ENCODE data around the gene VSIG10L. TPM values are rescaled to one million over a fixed set of nuclear protein-coding genes. Genes with fewer than 3 reads are reported as not detected.

VSIG10L gene
- total RNA-seq, 1 donor from 2014 or later = 1.2 TPM

DNA sequence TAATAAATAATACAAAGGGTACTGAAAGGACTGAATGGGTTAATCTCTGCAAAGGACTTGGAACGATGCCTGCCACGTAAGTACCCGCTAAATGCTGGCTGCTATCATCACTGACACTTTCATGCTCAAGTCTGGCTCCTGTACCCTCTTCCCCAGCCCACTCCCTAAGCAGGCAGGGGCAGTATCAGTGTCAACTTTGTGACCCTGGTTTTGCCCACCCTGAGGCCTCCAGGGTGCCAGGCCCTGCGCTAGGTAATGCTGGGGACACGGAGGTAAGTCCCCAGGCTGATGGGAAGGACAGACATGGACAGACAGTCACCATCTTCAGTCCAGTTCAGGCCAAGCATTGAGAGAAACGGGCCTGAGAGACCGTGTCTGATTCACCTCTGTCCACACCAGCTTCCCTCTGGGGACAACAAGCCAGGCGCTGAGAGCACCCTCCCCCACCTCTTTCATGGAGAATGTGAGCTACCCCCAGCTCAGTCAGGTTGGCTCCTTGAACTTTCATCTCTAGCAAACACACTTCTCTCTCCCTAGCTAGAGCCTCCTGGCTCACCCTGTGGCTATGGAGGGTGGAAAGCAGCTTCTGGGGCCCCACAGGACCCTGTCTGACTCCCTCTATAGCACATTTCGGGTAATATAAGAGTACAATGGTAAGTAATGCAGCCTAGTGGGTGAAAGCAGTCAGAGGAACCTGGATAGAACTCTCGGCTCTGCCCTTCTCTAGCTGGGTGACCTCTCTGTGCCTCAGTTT, 23.4 kb upstream of the VSIG10L start:
- DNase-seq (ENCODE audit: low read depth) = peak; percentile 45

DNA sequence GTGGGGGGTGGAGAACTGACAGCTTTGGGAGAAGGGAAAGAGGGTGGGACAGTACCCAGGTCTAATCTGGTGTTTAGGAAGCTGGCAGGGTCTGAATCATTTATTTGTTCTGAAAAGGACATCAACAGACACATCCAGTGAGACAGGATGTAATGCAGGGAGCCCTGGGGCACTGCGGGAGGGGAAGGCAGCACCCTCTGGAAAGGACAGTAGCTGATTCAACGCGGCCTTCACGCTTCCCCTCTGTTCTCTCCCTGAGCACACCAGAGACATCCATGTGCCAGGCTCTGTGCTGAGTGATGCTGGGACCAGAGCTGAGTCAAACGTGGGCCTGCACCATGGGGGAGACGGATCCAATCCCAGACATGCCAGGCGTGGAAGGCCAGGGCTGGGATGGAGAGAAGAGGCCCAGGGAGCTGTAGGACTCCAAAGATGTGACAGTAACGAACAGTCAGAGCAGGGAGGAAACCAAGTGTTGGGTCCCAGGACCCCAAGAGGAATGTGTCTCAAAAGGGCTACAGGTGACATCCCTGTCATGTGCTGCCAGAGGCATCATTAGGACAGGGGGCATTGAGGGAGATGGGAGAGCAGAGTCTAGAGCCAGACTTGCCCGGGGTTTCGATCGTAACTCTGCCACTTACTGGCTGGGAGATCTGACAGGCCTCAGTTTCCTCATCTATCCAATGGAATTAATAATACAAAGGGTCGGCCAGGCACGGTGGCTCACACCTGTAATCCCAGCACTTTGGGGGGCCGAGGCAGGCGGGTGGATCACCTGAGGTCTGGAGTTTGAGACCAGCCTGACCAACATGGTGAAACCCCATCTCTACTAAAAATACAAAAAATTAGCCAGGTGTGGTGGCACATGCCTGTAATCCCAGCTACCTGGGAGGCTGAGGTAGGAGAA, 22.5 kb upstream of the VSIG10L start:
- no peak for DNase-seq (ENCODE audit: low read depth)

GRCh38 chr19:51361239-51361638, 19.3 kb upstream of the VSIG10L start:
- DNase-seq (ENCODE audit: low read depth) = no peak

GRCh38 chr19:51359294-51359693, 17.4 kb upstream of the VSIG10L start:
- peak; percentile 43 for DNase-seq (ENCODE audit: low read depth)

DNA sequence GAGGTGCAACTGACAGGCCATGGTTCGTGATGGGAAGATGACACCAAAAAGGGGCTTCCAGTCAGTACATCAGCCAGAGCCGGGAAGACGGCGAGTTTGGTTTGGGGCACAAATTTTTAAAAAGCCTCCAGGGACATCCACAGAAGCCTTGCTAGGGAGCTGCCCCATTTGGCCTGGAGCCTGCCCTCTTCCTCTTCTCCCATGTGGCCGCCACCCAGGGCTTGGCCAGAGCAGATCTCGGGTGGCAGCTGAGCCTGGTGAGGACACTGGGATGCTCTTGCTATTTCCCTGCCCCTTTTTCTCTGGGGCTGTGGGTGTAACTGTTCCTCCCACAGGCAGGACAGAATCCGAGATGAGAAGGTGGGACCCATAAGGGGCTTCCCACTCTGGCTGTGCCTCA, 16.0 kb upstream of the VSIG10L start:
- DNase-seq (ENCODE audit: low read depth) = no peak

GRCh38 chr19:51356159-51356801, 14.3 kb upstream of the VSIG10L start:
- no peak for DNase-seq (ENCODE audit: low read depth)

DNA sequence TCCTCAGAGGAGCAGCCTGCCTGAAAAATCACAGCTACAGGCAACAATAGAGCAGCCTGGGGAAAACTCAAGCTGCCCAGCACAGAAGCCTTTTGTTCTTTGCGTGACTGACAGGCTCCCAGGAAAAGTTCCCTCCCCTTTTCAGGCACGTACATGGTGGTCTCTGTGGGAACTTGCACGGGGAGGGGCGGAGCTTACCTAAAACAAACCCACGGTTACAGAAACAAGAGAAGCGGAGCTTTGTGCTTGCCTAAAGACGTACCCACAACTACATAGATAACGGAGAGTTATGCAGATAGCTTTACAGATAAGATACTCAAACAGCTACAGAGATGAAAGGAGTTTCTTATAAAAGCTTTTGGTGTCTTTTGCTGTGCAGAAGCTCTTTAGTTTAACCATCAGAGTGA, 12.8 kb upstream of the VSIG10L start:
- DNase-seq (ENCODE audit: low read depth) = no peak

DNA sequence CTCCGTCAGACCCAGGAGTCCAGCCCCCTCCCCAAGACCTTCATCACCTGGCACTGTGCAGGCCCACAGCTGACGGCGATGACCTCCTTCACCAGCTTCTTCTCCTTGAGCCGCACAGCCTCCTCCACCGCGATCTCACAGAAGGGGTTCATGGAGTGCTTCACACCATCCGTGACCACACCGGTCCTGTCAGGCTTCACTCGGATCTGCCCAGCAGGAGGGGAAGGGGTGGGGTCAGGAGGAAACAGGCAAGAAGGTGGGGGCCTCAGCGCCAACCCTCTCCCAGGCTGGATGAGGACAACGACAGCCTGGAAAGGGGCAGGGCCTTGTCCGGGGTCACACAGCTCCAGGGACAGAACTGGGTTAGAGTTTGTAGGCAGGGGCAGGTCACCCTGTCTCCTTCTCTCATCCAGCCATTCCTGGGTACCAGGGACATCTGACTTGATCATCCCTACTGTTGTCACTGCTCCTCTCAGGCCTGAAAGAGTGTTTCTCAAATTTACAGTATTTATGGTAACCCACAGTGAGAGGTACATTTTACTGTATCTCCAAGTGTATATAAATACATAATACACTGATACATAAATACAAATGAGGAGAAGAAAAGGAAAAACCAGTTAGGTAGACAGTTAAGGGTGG, 12.3 kb upstream of the VSIG10L start:
- DNase-seq (ENCODE audit: low read depth) = no peak

GRCh38 chr19:51352783-51353360, 10.9 kb upstream of the VSIG10L start:
- no peak for DNase-seq (ENCODE audit: low read depth)

DNA sequence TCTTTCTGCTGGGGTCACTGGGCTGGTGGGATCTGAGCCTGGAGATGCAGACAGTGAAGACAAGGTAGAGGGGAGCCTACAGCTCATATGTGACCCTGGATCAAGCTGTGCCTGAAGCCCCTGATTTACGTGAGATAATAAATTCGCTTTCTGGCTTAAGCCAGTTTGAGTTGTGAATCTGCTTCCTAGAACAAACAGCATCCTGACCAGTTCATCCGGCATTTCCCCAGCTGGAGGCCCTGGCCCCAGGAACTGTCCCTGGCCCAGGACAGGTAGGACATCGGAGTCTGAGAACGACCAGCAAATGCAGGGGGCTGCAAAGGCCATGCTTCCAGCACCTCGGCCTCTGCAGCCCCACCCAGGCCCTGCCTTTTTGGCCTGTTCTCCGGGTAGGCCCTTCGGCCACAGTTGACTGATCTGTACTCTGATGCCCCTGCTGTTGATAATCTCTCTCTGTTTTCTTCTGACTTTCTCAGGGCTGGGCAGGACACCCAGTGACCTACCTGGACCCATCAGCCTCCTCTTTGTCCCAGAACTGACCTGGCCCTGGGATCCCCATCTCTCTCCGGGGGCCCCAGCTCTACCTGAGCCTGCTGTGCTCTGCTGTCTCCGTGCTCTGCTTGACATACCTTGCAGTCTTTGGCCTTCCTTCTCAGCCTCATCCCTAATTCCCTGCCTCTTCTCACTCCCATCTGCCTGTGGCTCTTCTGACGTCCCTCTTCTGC, 9.5 kb upstream of the VSIG10L start:
- no peak for DNase-seq (ENCODE audit: low read depth)

DNA sequence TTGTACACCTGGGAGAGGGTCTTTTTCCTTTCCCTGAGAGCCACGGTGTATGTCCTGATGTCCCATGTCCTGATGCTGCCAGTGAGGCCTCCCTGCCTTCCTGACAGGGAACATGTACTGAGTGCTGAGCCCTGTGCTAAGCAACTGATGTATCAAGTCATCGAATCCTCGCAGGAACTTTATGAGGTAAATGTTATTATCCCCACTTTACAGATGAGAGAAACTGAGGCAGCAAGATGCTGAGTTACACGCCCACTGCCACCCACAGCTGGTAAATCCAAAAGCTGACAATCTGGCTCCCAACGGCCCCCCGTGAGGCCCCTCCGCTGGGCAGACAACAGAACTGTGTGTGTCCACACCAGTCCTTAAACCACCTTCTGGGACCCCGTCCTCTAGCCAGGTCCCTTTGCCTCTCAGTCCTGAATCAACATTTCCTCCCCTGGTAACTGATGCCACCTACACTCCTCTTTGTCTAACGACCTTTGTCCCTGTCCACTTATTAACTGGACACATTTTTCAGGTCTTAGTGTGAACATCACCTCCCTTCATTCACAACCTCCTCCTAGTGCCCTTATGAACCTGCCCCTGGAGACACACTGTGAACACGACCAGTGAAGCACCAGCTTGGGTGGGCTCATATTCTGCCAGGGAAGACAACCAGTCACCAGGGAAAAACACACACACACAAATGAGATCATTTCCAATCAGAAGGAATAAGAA, 5.4 kb upstream of the VSIG10L start:
- no peak for DNase-seq (ENCODE audit: low read depth)

- no peak for DNase-seq (ENCODE audit: low read depth)
Measured at GRCh38 chr19:51346742-51347141, 4.8 kb upstream of the VSIG10L start.

DNA sequence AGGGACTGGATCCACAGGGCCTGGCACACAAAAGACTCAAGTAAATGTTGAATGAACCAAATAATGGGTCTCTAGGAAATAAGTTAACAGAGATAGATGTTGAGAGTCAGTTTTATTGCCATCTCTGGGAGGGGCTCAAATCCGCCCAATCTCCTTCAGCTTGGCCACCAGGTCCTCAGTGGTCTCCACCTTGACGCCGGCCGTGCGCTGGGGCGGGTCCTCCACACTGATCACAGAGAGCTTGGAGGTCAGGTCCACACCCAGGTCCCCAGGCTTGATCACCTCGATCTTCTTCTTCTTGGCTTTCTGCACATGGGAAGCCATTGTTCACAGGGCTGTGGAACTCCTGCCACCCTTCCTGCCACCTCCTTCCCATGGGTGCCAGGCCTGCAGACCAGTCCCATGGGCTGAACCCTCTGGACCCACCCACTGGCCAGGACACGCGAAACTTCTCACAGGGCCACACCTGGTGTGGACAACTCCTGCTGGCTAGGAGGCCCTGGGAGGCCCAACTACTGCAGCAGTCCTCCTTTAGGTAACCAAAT, 3.2 kb upstream of the VSIG10L start:
- DNase-seq (ENCODE audit: low read depth) = no peak

DNA sequence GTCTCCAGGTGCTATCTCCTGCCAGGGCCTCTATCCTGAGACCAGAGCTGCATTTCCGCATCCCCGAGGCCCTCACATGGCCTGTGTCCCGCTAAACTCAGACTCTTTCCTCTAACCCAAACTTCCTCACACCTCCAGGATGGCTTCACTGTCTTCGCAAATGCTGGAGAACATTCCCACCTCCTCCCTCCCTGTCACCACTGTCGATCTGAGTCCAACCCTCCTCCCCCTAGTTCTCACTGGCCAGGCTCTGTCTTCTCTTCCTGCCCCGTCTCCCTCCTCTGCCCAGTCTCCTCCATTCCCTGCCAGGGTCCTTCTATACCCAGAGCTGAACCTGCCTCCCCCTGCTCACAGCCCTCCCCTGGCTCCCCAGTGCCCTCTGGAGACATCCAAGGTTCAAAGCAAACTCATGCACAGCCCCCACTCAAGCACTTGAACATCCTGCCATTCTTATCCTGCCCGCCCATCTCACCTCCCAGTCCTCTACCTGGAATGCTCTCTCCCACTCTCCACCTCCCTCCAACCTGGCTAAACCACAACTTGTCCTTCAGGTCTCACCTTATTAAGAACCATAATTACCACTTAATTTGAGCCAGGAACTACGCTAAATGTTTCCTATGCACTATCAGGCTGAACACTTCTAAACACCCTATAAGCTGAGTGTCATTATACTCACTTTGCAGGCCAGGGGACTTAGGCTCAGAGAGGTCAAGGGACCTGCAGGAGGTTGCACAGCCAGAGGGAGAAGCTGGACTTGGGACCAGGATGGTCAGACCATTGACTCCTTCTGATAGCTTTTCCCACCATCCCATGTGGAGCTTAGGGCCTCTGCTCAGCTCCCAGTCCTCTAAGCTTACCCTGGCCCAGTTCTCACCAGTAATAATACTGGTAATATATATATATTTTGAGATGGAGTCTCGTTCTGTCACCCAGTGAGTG, 961 bp upstream of the VSIG10L start:
- no peak for DNase-seq (ENCODE audit: low read depth)

DNA sequence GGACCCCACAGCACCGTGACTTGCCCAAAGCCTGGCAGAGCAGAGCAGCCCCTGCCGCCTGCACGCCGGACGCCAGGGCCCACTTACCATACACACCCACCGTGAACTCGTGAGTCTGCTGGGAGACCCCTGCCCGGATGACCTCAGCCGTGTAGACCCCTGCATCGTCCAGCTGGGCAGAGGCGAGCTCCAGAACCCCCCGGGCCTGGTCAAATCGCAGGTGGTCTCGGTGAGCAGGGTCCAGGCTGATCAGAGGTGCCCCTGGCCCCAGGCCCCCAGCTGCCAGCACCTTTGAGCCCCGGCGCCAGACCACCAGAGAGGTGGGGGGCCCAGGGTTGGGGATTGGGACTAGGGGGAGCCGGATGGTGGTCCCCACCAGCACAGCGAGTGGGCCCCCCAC, 873 bp downstream of the VSIG10L start:
- no peak for DNase-seq (ENCODE audit: low read depth)

- DNase-seq (ENCODE audit: low read depth) = peak; percentile 87
Measured at GRCh38 chr19:51339687-51340656, 2.0 kb downstream of the VSIG10L start.

GRCh38 chr19:51339313-51339686, 2.6 kb downstream of the VSIG10L start:
- DNase-seq (ENCODE audit: low read depth) = no peak

All from renal cortical epithelial cell (primary cell).